H9 (cell line): ENCODE results near the gene SLC25A26. TPM values are rescaled to one million over a fixed set of nuclear protein-coding genes. Genes with fewer than 3 reads are reported as not detected.

Experiments used
- DNase-seq: peaks from one replicate; pipeline ENCODE4 v3.0.0-alpha.2; 2017
- H2AFZ ChIP-seq: one replicate; pipeline ENCODE4 v1.6.1; 2013; ENCODE audit warnings: mild to moderate bottlenecking, low read length, control low read depth, moderate library complexity
- H2AK5ac ChIP-seq: 2 replicates; pipeline ENCODE4 v1.6.1; 2013; ENCODE audit warnings: low read length, control low read depth, mixed read lengths; ENCODE audit not compliant: insufficient read length
- H2BK120ac ChIP-seq: one replicate; pipeline ENCODE4 v1.6.1; 2013; ENCODE audit warnings: low read depth, mild to moderate bottlenecking, low read length, control low read depth, inconsistent platforms; ENCODE audit not compliant: poor library complexity, severe bottlenecking
- H2BK12ac ChIP-seq: 2 replicates; pipeline ENCODE4 v1.6.1; 2013; ENCODE audit warnings: low read length, control low read depth, mixed read lengths, low read depth; ENCODE audit not compliant: insufficient read length
- H2BK15ac ChIP-seq: 2 replicates; pipeline ENCODE4 v1.6.1; 2013; ENCODE audit warnings: low read depth, low read length, control low read depth
- H2BK20ac ChIP-seq: one replicate; pipeline ENCODE4 v1.6.1; 2013; ENCODE audit warnings: low read depth, mild to moderate bottlenecking, low read length, control low read depth, inconsistent platforms; ENCODE audit not compliant: poor library complexity, severe bottlenecking
- H2BK5ac ChIP-seq: 2 replicates; pipeline ENCODE4 v1.6.1; 2013; ENCODE audit warnings: low read length, control low read depth, mixed read lengths; ENCODE audit not compliant: insufficient read length
- H3K14ac ChIP-seq: 2 replicates; pipeline ENCODE4 v1.6.1; 2013; ENCODE audit warnings: low read length, control low read depth; ENCODE audit not compliant: insufficient read depth
- H3K18ac ChIP-seq: 2 replicates; pipeline ENCODE4 v1.6.1; 2013; ENCODE audit warnings: low read depth, mild to moderate bottlenecking, mixed read lengths, low read length, control low read depth; ENCODE audit not compliant: insufficient read length
- H3K23ac ChIP-seq: 2 replicates; pipeline ENCODE4 v1.6.1; 2013; ENCODE audit warnings: low read length, control low read depth, mixed read lengths, low read depth; ENCODE audit not compliant: insufficient read length
- H3K23me2 ChIP-seq: 2 replicates; pipeline ENCODE4 v1.6.1; 2013; ENCODE audit warnings: low read depth, mild to moderate bottlenecking, mixed read lengths, low read length, control low read depth; ENCODE audit not compliant: insufficient read length, poor library complexity, severe bottlenecking
- H3K27ac ChIP-seq: 2 replicates; pipeline ENCODE4 v1.5.1; 2013; ENCODE audit warnings: low read length, control low read depth, mixed read lengths, low read depth; ENCODE audit not compliant: insufficient read length
- H3K27me3 ChIP-seq: 2 replicates; pipeline ENCODE4 v1.6.1; 2013; ENCODE audit warnings: low read length, control low read depth, inconsistent platforms; ENCODE audit not compliant: insufficient read depth
- H3K4ac ChIP-seq: 2 replicates; pipeline ENCODE4 v1.6.1; 2013; ENCODE audit warnings: low read depth, mild to moderate bottlenecking, control low read depth, inconsistent platforms, low read length, moderate library complexity
- H3K4me1 ChIP-seq: 2 replicates; pipeline ENCODE4 v1.6.1; 2013; ENCODE audit warnings: low read length, control low read depth, inconsistent platforms; ENCODE audit not compliant: insufficient read depth
- H3K4me2 ChIP-seq: 2 replicates; pipeline ENCODE4 v1.6.1; 2013; ENCODE audit warnings: low read length, control low read depth, mixed read lengths; ENCODE audit not compliant: insufficient read length, insufficient read depth
- H3K56ac ChIP-seq: 2 replicates; pipeline ENCODE4 v1.6.1; 2013; ENCODE audit warnings: low read depth, mild to moderate bottlenecking, mixed read lengths, low read length, control low read depth; ENCODE audit not compliant: insufficient read length
- H3K79me1 ChIP-seq: 2 replicates; pipeline ENCODE4 v1.6.1; 2013; ENCODE audit warnings: low read depth, mild to moderate bottlenecking, moderate library complexity, low read length, control low read depth, inconsistent platforms; ENCODE audit not compliant: insufficient read depth, poor library complexity, severe bottlenecking
- H3K79me2 ChIP-seq: 2 replicates; pipeline ENCODE4 v1.6.1; 2013; ENCODE audit warnings: low read length, control low read depth, inconsistent platforms; ENCODE audit not compliant: insufficient read depth
- H3K9ac ChIP-seq: 2 replicates; pipeline ENCODE4 v1.6.1; 2013; ENCODE audit warnings: low read length, control low read depth, mixed read lengths; ENCODE audit not compliant: insufficient read length; ENCODE audit errors: extremely low read depth
- H3K9me3 ChIP-seq: one replicate; pipeline ENCODE4 v1.6.1; 2013; ENCODE audit warnings: low read depth, low read length, inconsistent platforms; ENCODE audit not compliant: control insufficient read depth
- H3T11ph ChIP-seq: one replicate; pipeline ENCODE4 v1.6.1; 2013; ENCODE audit warnings: mild to moderate bottlenecking, low read length, control low read depth, inconsistent platforms
- H4K20me1 ChIP-seq: one replicate; pipeline ENCODE4 v1.6.1; 2013; ENCODE audit not compliant: control insufficient read depth, insufficient read length, insufficient read depth
- H4K5ac ChIP-seq: 2 replicates; pipeline ENCODE4 v1.6.1; 2013; ENCODE audit warnings: low read depth, mild to moderate bottlenecking, mixed read lengths, low read length, control low read depth; ENCODE audit not compliant: insufficient read length
- H4K8ac ChIP-seq: replicated peaks from 2 replicates; pipeline ENCODE4 v1.6.1; 2013; ENCODE audit warnings: low read length, control low read depth, mixed read lengths, low read depth; ENCODE audit not compliant: insufficient read length
- H4K91ac ChIP-seq: 2 replicates; pipeline ENCODE4 v1.6.1; 2013; ENCODE audit warnings: low read depth, mild to moderate bottlenecking, moderate library complexity, mixed read lengths, low read length, control low read depth; ENCODE audit not compliant: insufficient read length
- H3K27ac Mint-ChIP-seq, 3 experiments: 2 replicates in 2 of 3; 3 replicates in 1 of 3; pipeline ENCODE4 v1.8.0; 2020 to 2021; ENCODE audit warnings: mixed read lengths in 3 of 3, mild to moderate bottlenecking in 1 of 3, moderate library complexity in 1 of 3
- H3K27me3 Mint-ChIP-seq: 2 replicates; pipeline ENCODE4 v1.8.0; 2021; ENCODE audit warnings: low read depth, mild to moderate bottlenecking, moderate library complexity, mixed read lengths
- H3K36me3 Mint-ChIP-seq, 3 experiments: 2 replicates in 2 of 3; 3 replicates in 1 of 3; pipeline ENCODE4 v1.8.0; 2020 to 2021; ENCODE audit warnings: low read depth in 3 of 3, mixed read lengths in 3 of 3; ENCODE audit not compliant: insufficient read depth in 1 of 3
- H3K4me1 Mint-ChIP-seq, 2 experiments: 2 replicates each; pipeline ENCODE4 v1.8.0; 2020; ENCODE audit warnings: mixed read lengths in 2 of 2
- H3K4me3 Mint-ChIP-seq, 2 experiments: 2 replicates in 1 of 2; 3 replicates in 1 of 2; pipeline ENCODE4 v1.8.0; 2020 to 2021; ENCODE audit warnings: mild to moderate bottlenecking in 2 of 2, mixed read lengths in 2 of 2, moderate library complexity in 1 of 2
- H3K9me3 Mint-ChIP-seq, 2 experiments: 2 replicates in 1 of 2; 3 replicates in 1 of 2; pipeline ENCODE4 v1.8.0; 2020; ENCODE audit warnings: mild to moderate bottlenecking in 2 of 2, mixed read lengths in 2 of 2, moderate library complexity in 1 of 2
- CTCF ChIP-seq: fragments of 200-600 bp; sonication (generic); conservative IDR thresholded peaks from 3 replicates; pipeline ENCODE4 v1.8.0; 2021; ENCODE audit warnings: antibody characterized with exemption, mild to moderate bottlenecking
- WGBS: extraction: QIAGEN DNeasy Blood & Tissue Kit; methylation state at CpG from one replicate; pipeline ENCODE4 v1.1.7; 2013; ENCODE audit warnings: missing lambda C conversion rate, low lambda C conversion rate, mixed read lengths; ENCODE audit not compliant: insufficient read length; ENCODE audit errors: extremely low coverage; 5-methylcytosine and 5-hydroxymethylcytosine counted together
- total RNA-seq: library from RNA; stranded (reverse); gene quantifications from 2 replicates; pipeline ENCODE4 v1.2.1, GENCODE V29; 2021

Gene SLC25A26
- total RNA-seq, 1 experiment from 2014 or later: 30.2 TPM

- Histone ChIP-seq H3K79me2 (no peaks in the 10 kb centered on the region), H2AK5ac (no peak overlapping the region), H4K91ac (no peak overlapping the region), H3K23me2 (no peaks in the 10 kb centered on the region), H3T11ph (no peak overlapping the region), H3K23ac (no peak overlapping the region), H3K14ac (no peak overlapping the region), H2BK20ac (no peak overlapping the region), H2AFZ (no peak overlapping the region), H3K9me3 (no peaks in the 10 kb centered on the region), H3K79me1 (no peaks in the 10 kb centered on the region), H2BK5ac (no peak overlapping the region), H3K56ac (no peak overlapping the region), H2BK15ac (no peak overlapping the region), H3K9ac (no peak overlapping the region), H3K27ac (no peak overlapping the region), H2BK12ac (no peak overlapping the region), H4K8ac (no peak overlapping the region), H4K5ac (no peak overlapping the region), H3K4me1 (no peaks in the 10 kb centered on the region), H3K18ac (no peak overlapping the region), H3K4ac (no peak overlapping the region), H3K4me2 (no peak overlapping the region), H2BK120ac (no peak overlapping the region), H3K27me3 (no peaks in the 10 kb centered on the region), H4K20me1 (no peaks in the 10 kb centered on the region)
- H3K4me1 Mint-ChIP-seq: peaks cover 2 to 6% of the 10 kb centered on the region in 2 experiments; a peak in 3 of 4 replicates
- no peak for TF ChIP-seq CTCF
- H3K36me3 Mint-ChIP-seq: no peaks in the 10 kb centered on the region
- no peak for DNase-seq
- WGBS: no CpG with 5 or more reads among the region's 1 CpG
- no peaks in the 10 kb centered on the region for H3K9me3 Mint-ChIP-seq
- H3K4me3 Mint-ChIP-seq: no peak overlapping the region
- no peak overlapping the region for H3K27ac Mint-ChIP-seq
- H3K27me3 Mint-ChIP-seq: no peaks in the 10 kb centered on the region
Measured at GRCh38 chr3:66355997-66356396, 135.2 kb downstream of the SLC25A26 start.
